ENCODE results near the gene NLN.

- TF ChIP-seq CTCF (IDR thresholded peaks at IDR 0.05; ENCODE audit: low read depth, low read length, missing input control), result no peak
- TF ChIP-seq GABPA (IDR thresholded peaks at IDR 0.05 in 1 of 2, conservative IDR thresholded peaks at IDR 0.05 in 1 of 2), result no peak
- no peak for TF ChIP-seq ATF3 (IDR thresholded peaks at IDR 0.05)
- no peak for TF ChIP-seq JUND (IDR thresholded peaks at IDR 0.05)
- no peak for TF ChIP-seq REST (IDR thresholded peaks at IDR 0.05)
- no peak for TF ChIP-seq FOXA2 (IDR thresholded peaks at IDR 0.05)
- no peak for TF ChIP-seq RAD21 (IDR thresholded peaks at IDR 0.05)
- no peak for TF ChIP-seq ZBTB33 (IDR thresholded peaks at IDR 0.05)
- no peak for TF ChIP-seq YY1 (IDR thresholded peaks at IDR 0.05)
- TF ChIP-seq FOXA1 (IDR thresholded peaks at IDR 0.05), result no peak
- TF ChIP-seq MAX (IDR thresholded peaks at IDR 0.05), result no peak
- no peak for TF ChIP-seq NR2F2 (IDR thresholded peaks at IDR 0.05)
- no peak for TF ChIP-seq TAF1 (conservative IDR thresholded peaks at IDR 0.05)
These were observed 112.3 kb downstream of the NLN start for GRCh38 chr5:65834306-65834705.

Measured in liver (tissue), 3 donors.